ENCODE data around the gene RERE.

GRCh38 chr1:8434101-8434500 lies 383.3 kb downstream of the RERE start:
- TF ChIP-seq POLR2A (IDR thresholded peaks at IDR 0.05): no peak
- TF ChIP-seq, protein P1, sequence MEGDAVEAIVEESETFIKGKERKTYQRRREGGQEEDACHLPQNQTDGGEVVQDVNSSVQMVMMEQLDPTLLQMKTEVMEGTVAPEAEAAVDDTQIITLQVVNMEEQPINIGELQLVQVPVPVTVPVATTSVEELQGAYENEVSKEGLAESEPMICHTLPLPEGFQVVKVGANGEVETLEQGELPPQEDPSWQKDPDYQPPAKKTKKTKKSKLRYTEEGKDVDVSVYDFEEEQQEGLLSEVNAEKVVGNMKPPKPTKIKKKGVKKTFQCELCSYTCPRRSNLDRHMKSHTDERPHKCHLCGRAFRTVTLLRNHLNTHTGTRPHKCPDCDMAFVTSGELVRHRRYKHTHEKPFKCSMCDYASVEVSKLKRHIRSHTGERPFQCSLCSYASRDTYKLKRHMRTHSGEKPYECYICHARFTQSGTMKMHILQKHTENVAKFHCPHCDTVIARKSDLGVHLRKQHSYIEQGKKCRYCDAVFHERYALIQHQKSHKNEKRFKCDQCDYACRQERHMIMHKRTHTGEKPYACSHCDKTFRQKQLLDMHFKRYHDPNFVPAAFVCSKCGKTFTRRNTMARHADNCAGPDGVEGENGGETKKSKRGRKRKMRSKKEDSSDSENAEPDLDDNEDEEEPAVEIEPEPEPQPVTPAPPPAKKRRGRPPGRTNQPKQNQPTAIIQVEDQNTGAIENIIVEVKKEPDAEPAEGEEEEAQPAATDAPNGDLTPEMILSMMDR (IDR thresholded peaks at IDR 0.05): no peak

Data from heart left ventricle (tissue), 13 donors.